Measurements from ENCODE around the gene ELMO1. TPM values are rescaled to one million over a fixed set of nuclear protein-coding genes. Genes with fewer than 3 reads are reported as not detected.

The ELMO1 gene
- total and polyA plus RNA-seq, 2 experiments from 2014 or later = 19.7 to 28.7 TPM

DNA sequence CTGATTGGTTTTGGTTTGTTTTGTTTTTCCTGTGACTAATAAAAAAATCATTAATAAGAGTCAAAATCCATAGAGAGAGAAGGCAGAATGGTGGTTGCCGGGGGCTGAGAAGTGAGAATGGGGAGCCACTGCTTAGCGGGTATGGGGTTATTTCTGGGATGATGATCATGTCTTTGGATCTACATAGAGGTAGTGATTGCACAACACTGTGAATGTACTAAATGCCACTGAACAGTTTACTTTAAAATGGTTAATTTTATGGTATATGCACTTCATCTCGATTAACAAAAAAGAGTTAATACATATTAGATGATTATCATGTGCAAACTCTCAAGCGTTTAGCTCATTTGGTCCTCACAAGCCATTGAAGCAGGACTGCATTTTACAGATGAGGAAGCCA, 342.9 kb downstream of the ELMO1 start:
- Histone ChIP-seq H3K27me3 (no peaks in the 10 kb centered on the region), H3K4me2 (no peak overlapping the region), H3K4me3 (no peak overlapping the region), H3K4me1 (ENCODE audit: insufficient read depth) (peaks cover 26% of the 10 kb centered on the region), H2AFZ (no peak overlapping the region), H3K27ac (no peak overlapping the region), H3K36me3 (replicated peaks; ENCODE audit: insufficient read depth, low read depth) (no peaks in the 10 kb centered on the region), H3K9me3 (ENCODE audit: low read depth) (no peaks in the 10 kb centered on the region), H4K20me1 (ENCODE audit: insufficient read depth, poor library complexity, severe bottlenecking) (no peaks in the 10 kb centered on the region), H3K9me2 (replicated peaks; ENCODE audit: insufficient read depth) (no peaks in the 10 kb centered on the region), H3K79me2 (no peaks in the 10 kb centered on the region)
- TF ChIP-seq CTCF (IDR thresholded peaks at IDR 0.05; ENCODE audit: poor library complexity) (no peak), EZH2phosphoT487 (IDR thresholded peaks at IDR 0.05; ENCODE audit: low read depth, severe bottlenecking, unreplicated experiment) (no peak), EZH2 (IDR thresholded peaks at IDR 0.05; ENCODE audit: borderline replicate concordance) (no peak)
- 88% methylated on average over 4 of the region's 4 CpGs for WGBS (ENCODE audit: low lambda C conversion rate, missing lambda C conversion rate)
- no peak for DNase-seq (ENCODE audit: low spot score)

DNA sequence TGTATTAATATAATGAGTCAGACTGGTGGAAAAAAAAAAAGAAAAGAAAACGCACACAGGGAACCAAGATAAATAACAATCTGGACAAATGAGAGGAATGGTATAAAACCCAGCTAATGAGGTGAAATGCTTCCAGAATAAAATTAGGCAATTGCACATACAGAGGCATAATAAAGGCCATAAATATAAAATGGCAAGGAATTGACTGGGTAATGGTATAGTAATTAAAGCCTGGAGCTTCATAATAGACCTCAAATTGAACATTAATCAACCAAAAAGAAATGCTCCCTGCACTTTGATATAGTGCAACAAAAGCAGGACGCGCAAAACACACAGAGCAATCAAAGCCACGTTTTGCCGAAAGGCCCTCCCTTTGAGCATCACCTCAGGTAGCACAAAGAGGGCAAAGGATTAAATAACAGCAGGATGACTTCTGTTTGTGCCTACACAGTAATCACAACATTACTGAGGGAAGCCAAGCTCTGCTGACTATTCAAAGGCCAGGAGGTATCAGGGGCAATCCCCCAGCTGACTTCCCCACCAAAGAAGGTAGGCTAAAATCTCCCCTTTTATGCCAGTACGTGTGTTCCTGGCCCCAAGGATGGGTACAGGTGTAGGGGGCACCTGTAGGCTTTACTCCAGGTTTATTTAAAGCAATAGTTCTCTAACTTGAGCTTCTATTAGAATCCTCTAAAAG, 343.7 kb downstream of the ELMO1 start:
- Histone ChIP-seq H3K27ac (no peak overlapping the region), H3K4me1 (ENCODE audit: insufficient read depth) (peaks cover 31% of the 10 kb centered on the region), H3K9me3 (ENCODE audit: low read depth) (no peaks in the 10 kb centered on the region), H3K9me2 (replicated peaks; ENCODE audit: insufficient read depth) (no peaks in the 10 kb centered on the region), H3K4me2 (no peak overlapping the region), H3K79me2 (no peaks in the 10 kb centered on the region), H2AFZ (no peak overlapping the region), H4K20me1 (ENCODE audit: insufficient read depth, poor library complexity, severe bottlenecking) (no peaks in the 10 kb centered on the region), H3K4me3 (no peak overlapping the region), H3K27me3 (no peaks in the 10 kb centered on the region), H3K36me3 (replicated peaks; ENCODE audit: insufficient read depth, low read depth) (no peaks in the 10 kb centered on the region)
- 69% methylated on average over 6 of the region's 6 CpGs for WGBS (ENCODE audit: low lambda C conversion rate, missing lambda C conversion rate)
- TF ChIP-seq EZH2phosphoT487 (IDR thresholded peaks at IDR 0.05; ENCODE audit: low read depth, severe bottlenecking, unreplicated experiment) (no peak), EZH2 (IDR thresholded peaks at IDR 0.05; ENCODE audit: borderline replicate concordance) (no peak)
- no peak for DNase-seq (ENCODE audit: low spot score)

DNA sequence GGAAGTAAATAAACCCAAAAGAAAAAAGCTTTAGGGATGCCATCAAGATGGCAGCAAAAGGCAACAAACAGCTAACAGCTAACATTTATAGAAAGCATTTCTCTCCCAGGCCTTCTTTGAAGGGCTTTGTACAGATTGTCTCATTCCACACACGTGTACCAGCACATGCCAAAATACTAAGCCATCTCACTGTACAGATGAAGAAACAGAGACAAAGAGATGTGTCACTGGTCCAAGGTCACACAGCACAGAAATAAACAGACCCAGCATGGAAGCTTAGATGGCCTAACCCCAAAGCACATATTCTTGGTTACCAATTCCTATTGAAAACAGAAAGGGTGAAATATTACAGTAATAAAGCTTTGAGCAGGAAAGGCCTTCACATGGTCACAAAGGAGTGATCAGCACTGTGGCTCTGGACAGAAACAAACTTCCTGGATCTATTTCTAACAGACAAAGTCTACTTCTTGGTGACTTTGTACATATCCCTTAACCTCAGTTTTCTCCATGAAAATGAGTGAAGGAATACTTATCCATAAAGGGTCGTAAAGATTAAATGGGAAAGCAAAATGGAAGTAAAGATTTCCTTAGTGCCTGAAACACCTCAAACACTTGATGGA, 346.0 kb downstream of the ELMO1 start:
- Histone ChIP-seq H4K20me1 (ENCODE audit: insufficient read depth, poor library complexity, severe bottlenecking) (no peaks in the 10 kb centered on the region), H2AFZ (no peak overlapping the region), H3K36me3 (replicated peaks; ENCODE audit: insufficient read depth, low read depth) (no peaks in the 10 kb centered on the region), H3K4me3 (no peak overlapping the region), H3K9me2 (replicated peaks; ENCODE audit: insufficient read depth) (no peaks in the 10 kb centered on the region), H3K27me3 (no peaks in the 10 kb centered on the region), H3K27ac (no peak overlapping the region), H3K4me1 (ENCODE audit: insufficient read depth) (peaks cover 16% of the 10 kb centered on the region), H3K79me2 (no peaks in the 10 kb centered on the region), H3K9me3 (ENCODE audit: low read depth) (no peaks in the 10 kb centered on the region), H3K4me2 (no peak overlapping the region)
- DNase-seq (ENCODE audit: low spot score) = no peak
- WGBS (ENCODE audit: low lambda C conversion rate, missing lambda C conversion rate) = 92% methylated on average over 2 of the region's 2 CpGs
- TF ChIP-seq CTCF (IDR thresholded peaks at IDR 0.05; ENCODE audit: poor library complexity) (no peak), EZH2phosphoT487 (IDR thresholded peaks at IDR 0.05; ENCODE audit: low read depth, severe bottlenecking, unreplicated experiment) (no peak), EZH2 (IDR thresholded peaks at IDR 0.05; ENCODE audit: borderline replicate concordance) (no peak)

GRCh38 chr7:37100735-37101331, 347.8 kb downstream of the ELMO1 start:
- no peaks in the 10 kb centered on the region for H3K79me2 ChIP-seq
- WGBS (ENCODE audit: low lambda C conversion rate, missing lambda C conversion rate) = 54% methylated on average over 7 of the region's 7 CpGs
- no peaks in the 10 kb centered on the region for H3K27me3 ChIP-seq
- DNase-seq (ENCODE audit: low spot score) = no peak
- peaks cover 16% of the 10 kb centered on the region for H3K4me1 ChIP-seq (ENCODE audit: insufficient read depth)
- H3K9me3 ChIP-seq (ENCODE audit: low read depth) = no peaks in the 10 kb centered on the region
- H3K4me3 ChIP-seq = no peak overlapping the region
- no peak overlapping the region for H3K4me2 ChIP-seq
- H4K20me1 ChIP-seq (ENCODE audit: insufficient read depth, poor library complexity, severe bottlenecking) = no peaks in the 10 kb centered on the region
- no peaks in the 10 kb centered on the region for H3K36me3 ChIP-seq (replicated peaks; ENCODE audit: insufficient read depth, low read depth)
- H2AFZ ChIP-seq = no peak overlapping the region
- H3K27ac ChIP-seq = no peak overlapping the region
- TF ChIP-seq EZH2 (IDR thresholded peaks at IDR 0.05; ENCODE audit: borderline replicate concordance) = no peak
- TF ChIP-seq EZH2phosphoT487 (IDR thresholded peaks at IDR 0.05; ENCODE audit: low read depth, severe bottlenecking, unreplicated experiment) = no peak
- no peak for TF ChIP-seq CTCF (IDR thresholded peaks at IDR 0.05; ENCODE audit: poor library complexity)
- H3K9me2 ChIP-seq (replicated peaks; ENCODE audit: insufficient read depth) = no peaks in the 10 kb centered on the region

Measured in hepatocyte (in vitro differentiated cells).